SIG-M5 (cell line): Measurements from ENCODE around the gene TMCO1.
"Not testable (repeated sequence)": the region's sequence is repeated elsewhere in the genome, so short reads cannot be mapped to it uniquely, and the experiment has no call there.

ENCODE experiments used
- DNase-seq: peaks from one replicate; lab custom pipeline; 2025; lab: John Stamatoyannopoulos, UW

The TMCO1 gene

DNA sequence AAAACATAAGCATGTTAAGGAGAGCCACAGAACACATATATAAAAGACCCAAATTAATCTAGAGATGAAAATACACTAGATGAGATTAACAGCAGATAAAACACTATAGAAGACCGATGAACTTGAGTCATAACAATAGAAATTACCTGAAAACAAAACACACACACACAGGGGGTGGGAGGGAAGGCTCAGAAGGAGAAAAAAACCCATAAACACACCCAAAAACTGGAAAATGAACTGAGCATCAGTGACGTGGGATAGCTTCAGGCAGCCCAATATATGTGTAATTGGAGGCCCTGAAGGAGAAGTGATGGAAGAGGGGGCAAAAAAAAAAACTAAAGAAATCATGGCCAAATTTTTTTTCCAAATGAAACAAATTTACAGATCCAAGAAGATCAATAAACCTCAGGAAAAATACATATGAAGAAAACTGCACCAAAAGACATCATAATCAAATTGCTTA is 81.7 kb downstream of the TMCO1 start:
- DNase-seq: no peak

DNA sequence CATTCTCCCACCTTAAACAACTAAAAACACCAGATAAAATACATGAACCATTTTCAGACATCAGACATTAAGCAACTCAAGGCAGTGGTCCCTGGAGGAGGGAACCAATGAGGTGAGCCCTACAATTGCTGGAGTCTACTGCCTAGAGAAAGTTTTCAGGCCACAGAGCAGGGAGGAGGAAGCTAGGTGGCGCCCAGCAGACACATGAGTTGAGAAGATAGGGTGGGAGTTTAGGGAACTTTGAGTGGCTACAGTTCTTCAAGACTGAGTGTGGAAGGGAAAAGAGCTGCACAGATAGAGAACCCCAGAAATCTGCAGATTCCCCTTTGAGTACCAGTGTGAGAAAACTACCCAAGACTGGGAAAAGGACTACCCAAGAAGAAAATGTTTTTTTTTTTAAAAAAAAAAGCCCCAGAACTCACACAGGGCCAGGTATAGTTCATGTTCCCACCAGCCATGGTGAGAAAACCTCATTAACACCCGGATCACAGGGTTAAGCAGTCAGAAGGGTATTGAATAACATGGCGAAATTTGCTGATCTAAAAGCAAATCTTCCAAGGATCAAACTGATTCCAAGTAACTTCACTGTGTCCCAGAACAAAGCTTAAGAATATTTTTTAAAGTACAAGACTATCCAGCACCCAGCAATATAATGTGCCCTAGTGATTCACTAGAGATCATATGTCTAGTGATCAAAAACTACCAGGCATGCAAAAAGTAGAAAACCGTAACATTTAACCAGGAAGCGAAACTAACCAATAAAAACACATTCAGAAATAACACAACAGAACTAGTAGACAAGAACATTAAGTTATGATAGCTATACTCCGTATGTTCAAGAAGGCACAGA is 82.3 kb downstream of the TMCO1 start:
- DNase-seq: no peak

DNA sequence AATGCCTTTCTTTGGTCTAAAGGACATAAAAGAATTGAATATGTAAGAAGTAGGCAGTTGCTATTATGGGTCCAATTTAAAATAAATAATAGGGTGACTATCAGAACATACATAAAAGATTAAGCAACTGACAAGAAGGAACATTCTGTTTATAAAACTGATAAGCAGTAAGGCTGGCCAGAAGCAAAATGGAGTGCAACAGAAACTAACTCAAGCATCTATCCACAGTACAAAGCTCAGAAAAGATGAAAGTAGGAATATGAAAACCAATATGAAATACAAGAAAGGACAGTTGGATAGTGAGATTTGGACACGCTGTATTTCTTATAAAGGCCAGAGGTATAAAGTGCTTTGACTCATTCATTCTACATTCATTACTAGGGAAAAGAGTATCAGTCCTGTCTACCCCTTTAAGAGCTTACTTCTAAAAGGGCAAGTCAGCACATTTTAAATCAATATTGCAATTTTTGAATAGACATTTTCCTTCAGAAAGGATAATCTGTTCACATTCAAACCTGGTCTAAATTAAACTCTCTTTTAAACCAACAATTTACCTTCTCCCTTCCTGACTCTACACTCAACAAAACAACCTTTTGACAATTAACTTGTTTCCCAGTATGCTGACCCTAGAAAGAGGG is 84.7 kb downstream of the TMCO1 start:
- DNase-seq: no peak

DNA sequence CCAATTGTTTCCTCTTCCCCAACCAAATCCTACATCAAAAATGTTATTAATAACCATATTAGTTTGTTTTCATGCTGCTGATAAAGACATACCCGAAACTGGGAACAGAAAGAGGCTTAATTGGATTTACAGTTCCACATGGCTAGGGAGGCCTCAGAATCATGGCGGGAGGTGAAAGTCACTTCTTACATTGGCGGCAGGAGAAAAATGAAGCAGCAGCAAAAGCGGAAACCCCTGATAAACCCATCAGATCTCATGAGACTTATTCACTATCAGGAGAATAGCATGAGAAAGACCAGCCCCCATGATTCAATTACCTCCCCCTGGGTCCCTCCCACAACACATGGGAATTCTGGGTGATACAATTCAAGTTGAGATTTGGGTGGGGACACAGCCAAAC is 87.9 kb downstream of the TMCO1 start:
- not testable (repeated sequence) for DNase-seq

DNA sequence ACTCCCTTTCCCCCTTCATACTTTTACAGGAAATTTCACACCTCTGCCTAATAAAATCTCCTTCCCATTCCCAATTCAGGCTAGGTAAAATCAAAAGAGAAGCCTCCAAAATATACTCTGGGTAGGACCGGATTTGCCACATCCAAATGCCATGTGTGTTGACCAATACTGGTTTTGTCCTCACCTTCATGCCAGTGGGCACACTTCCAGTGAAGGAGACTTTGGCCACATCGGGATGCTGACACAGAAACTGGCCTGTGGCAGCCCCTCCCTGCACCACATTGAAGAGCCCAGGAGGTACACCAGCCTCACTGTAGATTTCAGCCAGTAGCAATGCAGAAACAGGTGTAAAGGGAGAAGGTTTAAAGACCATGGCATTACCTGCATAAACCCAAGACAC is 88.4 kb downstream of the TMCO1 start:
- no peak for DNase-seq

DNA sequence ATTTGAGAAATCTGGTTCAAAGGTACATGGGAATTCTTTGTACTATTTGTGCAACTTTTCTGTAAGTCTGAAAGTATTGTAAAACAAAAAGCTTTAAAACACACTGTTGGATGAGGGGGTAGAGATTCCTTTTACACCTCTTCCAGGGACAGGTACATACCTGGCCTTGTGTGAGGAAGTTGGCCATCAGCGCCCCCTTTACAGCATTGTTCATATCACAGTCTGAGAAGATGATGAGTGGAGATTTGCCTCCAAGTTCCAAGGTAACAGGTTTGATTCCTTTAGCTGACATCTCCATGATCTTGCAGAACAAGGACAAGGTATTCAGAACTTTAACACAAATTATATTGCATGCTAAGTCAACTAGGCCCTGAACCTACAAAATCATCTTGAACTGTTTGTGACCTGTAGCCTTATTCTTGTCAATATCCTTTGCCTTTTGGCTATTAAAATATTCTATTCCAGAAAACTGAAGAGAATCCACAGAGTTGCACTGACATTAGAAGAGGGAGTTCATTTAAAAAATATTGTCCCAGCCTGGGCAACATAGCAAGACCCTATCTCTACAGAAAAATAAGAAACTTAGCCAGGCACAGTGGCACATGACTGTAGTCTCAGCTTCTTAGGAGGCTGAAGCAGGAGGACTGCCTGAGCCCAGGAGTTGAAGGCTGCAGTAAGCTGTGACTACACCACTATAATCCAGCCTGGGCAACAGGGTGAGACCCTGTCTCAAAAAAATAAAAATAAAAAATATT is 89.2 kb downstream of the TMCO1 start:
- no peak for DNase-seq

DNA sequence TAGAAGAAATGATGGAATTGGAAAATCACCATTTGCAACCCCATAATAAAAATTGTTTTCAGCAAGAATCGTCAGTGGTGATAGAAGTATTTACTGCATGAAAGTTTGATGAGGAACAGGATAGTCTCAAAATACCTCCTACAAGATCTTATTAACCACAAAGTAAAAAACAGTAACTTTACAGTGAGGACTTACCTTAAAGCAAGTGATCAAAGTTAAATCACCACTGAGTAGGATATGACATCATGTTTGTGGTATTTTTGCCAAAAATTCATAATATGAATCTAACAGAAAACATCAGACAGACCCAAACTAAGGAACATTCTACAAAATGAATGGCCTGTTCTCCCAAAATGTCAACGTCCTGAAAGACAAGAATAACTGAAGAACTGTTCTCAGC is 90.2 kb downstream of the TMCO1 start:
- no peak for DNase-seq
